ENCODE data around the gene PSMD14. TPM values are rescaled to one million over a fixed set of nuclear protein-coding genes. Genes with fewer than 3 reads are reported as not detected.

The PSMD14 gene
- total RNA-seq, 1 experiment from 2014 or later: 205 TPM

GRCh38 chr2:161421686-161422085, 113.5 kb downstream of the PSMD14 start:
- TF ChIP-seq CTCF (conservative IDR thresholded peaks at IDR 0.05; ENCODE audit: low read depth, low read length): no peak
- no peak for TF ChIP-seq EZH2 (IDR thresholded peaks at IDR 0.05; ENCODE audit: borderline replicate concordance, low read depth, low read length, poor library complexity, severe bottlenecking)
- ChIA-PET CTCF (interaction anchor here (0.5 kb wide), 1 partner anchor 7 kb away, joined by 9 read pairs; no protein-coding TSS in a partner anchor), POLR2A (ENCODE audit: low non-redundant PET) (no interaction called here)
- Histone ChIP-seq H3K4me1 (ENCODE audit: insufficient read depth, low read length, poor library complexity, severe bottlenecking) (no peaks in the 10 kb centered on the region), H3K36me3 (ENCODE audit: insufficient read depth, low read length, poor library complexity, severe bottlenecking) (no peaks in the 10 kb centered on the region), H3K4me3 (ENCODE audit: low read depth, low read length, poor library complexity, severe bottlenecking) (no peak overlapping the region), H3K27me3 (replicated peaks; ENCODE audit: insufficient read depth, low read depth, low read length, poor library complexity) (peaks cover 4% of the 10 kb centered on the region), H3K27ac (ENCODE audit: low read depth, low read length, poor library complexity, severe bottlenecking) (no peak overlapping the region), H3K9me3 (ENCODE audit: low read depth, low read length, poor library complexity, severe bottlenecking) (no peaks in the 10 kb centered on the region)
- DNase-seq (ENCODE audit: low spot score): no peak
- BruUV-seq (replicated peaks): no TSS peak
- intact Hi-C loops (cut with micrococcal nuclease; ENCODE audit: unreplicated experiment): no loop called here

- TF ChIP-seq CTCF (conservative IDR thresholded peaks at IDR 0.05; ENCODE audit: low read depth, low read length) (no peak), EZH2 (IDR thresholded peaks at IDR 0.05; ENCODE audit: borderline replicate concordance, low read depth, low read length, poor library complexity, severe bottlenecking) (no peak)
- H3K27me3 ChIP-seq (replicated peaks; ENCODE audit: insufficient read depth, low read depth, low read length, poor library complexity): no peaks in the 10 kb centered on the region
- H3K27ac ChIP-seq (ENCODE audit: low read depth, low read length, poor library complexity, severe bottlenecking): no peak overlapping the region
- H3K36me3 ChIP-seq (ENCODE audit: insufficient read depth, low read length, poor library complexity, severe bottlenecking): no peaks in the 10 kb centered on the region
- intact Hi-C loops (cut with micrococcal nuclease; ENCODE audit: unreplicated experiment): no loop called here
- no peaks in the 10 kb centered on the region for H3K9me3 ChIP-seq (ENCODE audit: low read depth, low read length, poor library complexity, severe bottlenecking)
- CTCF ChIA-PET: no interaction called here
- BruUV-seq (replicated peaks): no TSS peak
- no peaks in the 10 kb centered on the region for H3K4me1 ChIP-seq (ENCODE audit: insufficient read depth, low read length, poor library complexity, severe bottlenecking)
- H3K4me3 ChIP-seq (ENCODE audit: low read depth, low read length, poor library complexity, severe bottlenecking): no peak overlapping the region
- POLR2A ChIA-PET (ENCODE audit: low non-redundant PET): no interaction called here
- DNase-seq (ENCODE audit: low spot score): no peak
Measured at GRCh38 chr2:161422816-161423403, 114.7 kb downstream of the PSMD14 start.

GRCh38 chr2:161423421-161424393, 115.5 kb downstream of the PSMD14 start:
- Histone ChIP-seq H3K4me3 (ENCODE audit: low read depth, low read length, poor library complexity, severe bottlenecking) (no peak overlapping the region), H3K36me3 (ENCODE audit: insufficient read depth, low read length, poor library complexity, severe bottlenecking) (no peaks in the 10 kb centered on the region), H3K9me3 (ENCODE audit: low read depth, low read length, poor library complexity, severe bottlenecking) (no peaks in the 10 kb centered on the region), H3K27me3 (replicated peaks; ENCODE audit: insufficient read depth, low read depth, low read length, poor library complexity) (no peaks in the 10 kb centered on the region), H3K4me1 (ENCODE audit: insufficient read depth, low read length, poor library complexity, severe bottlenecking) (no peaks in the 10 kb centered on the region), H3K27ac (ENCODE audit: low read depth, low read length, poor library complexity, severe bottlenecking) (no peak overlapping the region)
- no TSS peak for BruUV-seq (replicated peaks)
- ChIA-PET POLR2A (ENCODE audit: low non-redundant PET) (no interaction called here), CTCF (no interaction called here)
- no peak for DNase-seq (ENCODE audit: low spot score)
- no peak for TF ChIP-seq EZH2 (IDR thresholded peaks at IDR 0.05; ENCODE audit: borderline replicate concordance, low read depth, low read length, poor library complexity, severe bottlenecking)
- no peak for TF ChIP-seq CTCF (conservative IDR thresholded peaks at IDR 0.05; ENCODE audit: low read depth, low read length)
- intact Hi-C loops (cut with micrococcal nuclease; ENCODE audit: unreplicated experiment): no loop called here
